Measurements from ENCODE around the gene EXT2.

The EXT2 gene

DNA sequence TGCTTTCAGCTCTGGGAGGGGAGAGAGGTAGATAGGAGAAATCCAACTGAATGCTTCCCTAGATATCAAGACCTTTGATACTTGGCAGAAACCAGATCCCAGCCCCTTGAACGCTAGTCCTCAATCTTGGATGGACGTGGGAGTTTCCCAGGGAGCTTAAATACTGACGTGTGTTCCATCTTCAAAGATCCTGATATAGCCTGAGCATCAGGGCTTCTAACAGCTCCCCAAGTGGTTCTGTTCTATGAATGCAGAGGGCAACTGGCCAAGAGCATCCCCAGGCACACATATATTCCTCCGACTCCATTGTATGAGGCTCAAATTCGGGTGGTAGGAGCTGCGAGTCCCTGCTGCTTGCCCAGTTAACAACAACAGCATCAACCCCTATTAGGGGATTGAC lies 38.1 kb upstream of the EXT2 start:
- TF ChIP-seq, protein P1, sequence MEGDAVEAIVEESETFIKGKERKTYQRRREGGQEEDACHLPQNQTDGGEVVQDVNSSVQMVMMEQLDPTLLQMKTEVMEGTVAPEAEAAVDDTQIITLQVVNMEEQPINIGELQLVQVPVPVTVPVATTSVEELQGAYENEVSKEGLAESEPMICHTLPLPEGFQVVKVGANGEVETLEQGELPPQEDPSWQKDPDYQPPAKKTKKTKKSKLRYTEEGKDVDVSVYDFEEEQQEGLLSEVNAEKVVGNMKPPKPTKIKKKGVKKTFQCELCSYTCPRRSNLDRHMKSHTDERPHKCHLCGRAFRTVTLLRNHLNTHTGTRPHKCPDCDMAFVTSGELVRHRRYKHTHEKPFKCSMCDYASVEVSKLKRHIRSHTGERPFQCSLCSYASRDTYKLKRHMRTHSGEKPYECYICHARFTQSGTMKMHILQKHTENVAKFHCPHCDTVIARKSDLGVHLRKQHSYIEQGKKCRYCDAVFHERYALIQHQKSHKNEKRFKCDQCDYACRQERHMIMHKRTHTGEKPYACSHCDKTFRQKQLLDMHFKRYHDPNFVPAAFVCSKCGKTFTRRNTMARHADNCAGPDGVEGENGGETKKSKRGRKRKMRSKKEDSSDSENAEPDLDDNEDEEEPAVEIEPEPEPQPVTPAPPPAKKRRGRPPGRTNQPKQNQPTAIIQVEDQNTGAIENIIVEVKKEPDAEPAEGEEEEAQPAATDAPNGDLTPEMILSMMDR (IDR thresholded peaks at IDR 0.05; ENCODE audit: extremely low read depth, insufficient read depth, missing control alignments), result no peak
- DNase-seq (ENCODE audit: low spot score), result no peak
- in situ Hi-C loops (cut with MboI; ENCODE audit: low pct_unique_long_range_greater_than_20kb, low sequenced_read_pairs, unreplicated experiment), result no loop called here

DNA sequence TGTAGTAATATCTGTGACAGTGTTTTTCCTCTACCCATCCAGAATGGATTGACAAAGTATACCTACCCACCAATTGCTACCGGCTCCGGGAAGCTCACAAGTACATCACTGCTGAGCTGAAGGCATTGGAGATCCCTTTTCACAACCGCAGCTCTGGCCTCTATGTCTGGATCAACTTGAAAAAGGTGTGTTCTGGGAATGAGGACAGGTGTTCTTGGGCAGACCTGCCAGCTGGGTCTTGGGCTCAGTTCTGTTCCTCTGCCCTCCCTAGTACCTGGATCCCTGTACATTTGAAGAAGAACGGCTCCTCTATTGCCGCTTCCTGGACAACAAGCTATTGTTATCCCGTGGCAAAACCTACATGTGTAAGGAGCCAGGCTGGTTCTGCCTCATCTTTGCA lies 37.2 kb upstream of the EXT2 start:
- in situ Hi-C loops (cut with MboI; ENCODE audit: low pct_unique_long_range_greater_than_20kb, low sequenced_read_pairs, unreplicated experiment), result no loop called here
- no peak for DNase-seq (ENCODE audit: low spot score)
- TF ChIP-seq, protein P1 (IDR thresholded peaks at IDR 0.05; ENCODE audit: extremely low read depth, insufficient read depth, missing control alignments), result no peak

DNA sequence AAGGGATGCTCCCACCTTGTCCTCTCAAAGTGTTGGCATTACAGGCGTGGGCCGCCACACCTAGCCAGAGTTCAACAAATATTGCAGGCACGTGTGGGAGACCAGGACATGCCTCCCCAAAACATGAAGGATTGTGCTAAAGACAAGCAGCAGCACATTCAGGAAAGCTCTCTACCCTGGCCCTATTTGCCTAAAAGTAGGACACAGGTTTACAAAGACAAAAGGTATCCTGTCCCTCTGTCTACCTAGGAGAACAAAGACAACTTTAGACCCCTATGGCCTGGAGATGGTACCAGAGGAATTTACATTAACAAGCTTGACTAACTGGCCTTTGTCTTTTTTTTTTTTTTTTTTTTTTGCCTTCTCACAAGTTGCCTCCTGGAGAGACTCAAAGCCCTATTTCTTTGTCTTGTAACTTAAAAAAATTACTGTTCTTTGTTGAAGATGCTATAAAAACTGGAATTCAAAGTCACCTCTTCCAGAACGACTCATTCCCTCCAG lies 30.3 kb upstream of the EXT2 start:
- in situ Hi-C loops (cut with MboI; ENCODE audit: low pct_unique_long_range_greater_than_20kb, low sequenced_read_pairs, unreplicated experiment), result no loop called here
- TF ChIP-seq, protein P1 (IDR thresholded peaks at IDR 0.05; ENCODE audit: extremely low read depth, insufficient read depth, missing control alignments), result no peak
- no peak for DNase-seq (ENCODE audit: low spot score)

DNA sequence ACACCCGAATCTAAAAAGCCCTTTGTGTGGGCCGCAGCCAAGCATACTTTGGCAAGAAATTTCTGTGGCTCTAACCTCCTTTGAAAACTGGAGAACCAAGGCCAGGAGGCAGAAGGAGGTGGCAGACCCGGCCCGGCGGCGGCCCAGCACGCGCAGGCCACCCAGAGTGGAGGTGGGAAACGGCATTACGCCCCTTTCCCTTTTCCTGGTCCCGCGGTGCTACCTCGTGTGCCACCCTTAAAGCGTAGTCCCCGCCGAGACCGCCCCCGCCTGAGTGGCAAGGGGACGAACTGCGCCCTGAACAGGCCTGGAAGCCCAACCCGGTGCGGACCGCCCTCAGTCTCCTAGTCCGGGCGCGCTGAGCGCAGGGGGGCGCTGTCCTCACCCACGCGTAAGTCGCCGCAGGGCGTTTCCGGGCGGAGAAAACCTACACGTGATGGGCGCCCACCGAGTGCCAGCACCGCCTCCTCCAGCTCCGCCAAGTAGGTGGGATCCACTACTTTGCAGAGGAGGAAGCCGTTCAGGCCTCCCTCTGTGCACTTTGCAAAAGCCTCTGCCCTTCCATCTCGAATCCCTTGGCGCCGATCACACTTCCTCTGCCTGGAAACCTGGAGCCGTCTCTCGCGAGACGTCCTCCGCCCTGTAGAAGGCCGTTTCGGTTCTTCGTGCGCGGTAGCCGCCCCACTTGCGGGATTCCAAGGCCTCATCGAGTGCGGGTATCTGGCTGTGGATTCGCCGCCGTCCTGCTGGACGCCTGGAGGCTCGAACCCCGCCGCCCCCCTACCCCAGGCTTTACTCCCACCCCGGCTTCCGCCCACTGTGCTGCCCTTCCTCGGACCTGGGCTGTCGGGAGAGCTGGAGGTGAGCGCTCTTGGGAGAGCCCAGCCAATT lies 29.4 kb upstream of the EXT2 start, which contains the start of gene ACCS:
Gene ACCS, plus strand, starts transcription at position 430 of the 891 bp plus-strand sequence. CDS start 1,358 bp downstream, outside the sequence.
- peak; percentile 88 for DNase-seq (ENCODE audit: low spot score)
- in situ Hi-C loops (cut with MboI; ENCODE audit: low pct_unique_long_range_greater_than_20kb, low sequenced_read_pairs, unreplicated experiment), result no loop called here
- TF ChIP-seq, protein P1 (IDR thresholded peaks at IDR 0.05; ENCODE audit: extremely low read depth, insufficient read depth, missing control alignments), result peak; percentile 79

DNA sequence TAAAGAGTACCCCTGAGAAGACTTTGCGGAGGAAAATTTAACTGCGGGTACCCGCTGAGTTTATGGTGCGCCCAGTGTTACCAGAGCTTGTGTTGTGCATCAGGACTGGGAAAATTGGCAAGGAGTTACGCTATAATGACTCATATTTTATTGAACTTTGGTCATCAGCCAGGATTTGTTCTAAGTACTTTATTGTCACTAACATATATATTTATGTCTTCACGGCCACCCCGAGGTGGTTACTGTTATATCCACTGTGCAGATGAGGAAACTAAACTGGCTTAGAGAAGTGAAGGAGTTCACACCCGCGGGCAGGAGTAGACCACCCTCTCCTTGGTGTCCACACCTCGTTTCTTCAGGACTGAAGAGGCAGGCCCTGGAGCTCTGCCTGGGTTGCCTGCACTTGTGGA lies 28.7 kb upstream of the EXT2 start:
- TF ChIP-seq, protein P1 (IDR thresholded peaks at IDR 0.05; ENCODE audit: extremely low read depth, insufficient read depth, missing control alignments), result no peak
- no peak for DNase-seq (ENCODE audit: low spot score)
- in situ Hi-C loops (cut with MboI; ENCODE audit: low pct_unique_long_range_greater_than_20kb, low sequenced_read_pairs, unreplicated experiment), result no loop called here

DNA sequence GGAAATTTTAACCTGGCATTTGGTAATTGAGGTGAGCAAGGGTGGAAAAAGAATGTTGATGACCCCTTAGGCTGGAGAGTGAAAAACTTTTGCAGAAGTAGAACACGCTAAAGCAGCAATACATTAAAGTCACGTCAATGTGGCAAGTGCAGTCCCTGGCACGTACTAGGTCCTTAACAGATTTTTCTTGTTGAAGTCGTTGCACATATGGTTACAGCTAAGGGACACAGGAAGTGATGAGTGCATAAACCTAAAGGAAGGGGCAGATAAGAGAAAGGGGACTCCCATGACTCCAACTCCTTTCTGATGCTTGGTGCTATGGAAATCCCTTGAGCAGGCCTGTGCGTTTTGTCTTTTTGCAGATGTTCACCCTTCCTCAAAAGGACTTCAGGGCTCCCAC lies 28.2 kb upstream of the EXT2 start:
- DNase-seq (ENCODE audit: low spot score), result no peak
- in situ Hi-C loops (cut with MboI; ENCODE audit: low pct_unique_long_range_greater_than_20kb, low sequenced_read_pairs, unreplicated experiment), result no loop called here
- TF ChIP-seq, protein P1 (IDR thresholded peaks at IDR 0.05; ENCODE audit: extremely low read depth, insufficient read depth, missing control alignments), result no peak
